HG03520 (cell line): Measurements from ENCODE around the gene IL1RN.

ENCODE experiments used
- ATAC-seq: cut with Tn5 transposase; IDR thresholded peaks from one replicate; pipeline ENCODE4 v1.9.1; 2021; ENCODE audit warnings: mild to moderate bottlenecking, moderate library complexity; ENCODE audit not compliant: unreplicated experiment

IL1RN gene

DNA sequence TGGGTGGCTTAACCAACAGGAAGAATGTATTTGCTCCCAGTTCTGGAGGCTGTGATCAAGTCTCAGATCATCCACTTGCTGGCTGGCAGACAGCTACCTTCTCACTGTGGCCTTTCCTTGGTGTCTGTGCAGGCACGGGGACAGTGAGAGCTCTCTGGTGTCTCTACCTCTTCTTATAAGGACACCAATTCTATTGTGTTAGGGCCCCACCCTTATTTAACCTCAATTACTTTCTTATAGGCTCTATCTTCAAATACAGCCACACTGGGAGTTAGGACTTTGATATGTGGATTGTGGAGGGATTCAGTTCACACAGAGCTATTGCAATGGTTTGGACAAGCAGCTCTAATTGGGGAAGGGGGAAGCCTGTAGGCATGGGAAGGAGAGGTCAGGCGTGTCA is 25.3 kb upstream of the IL1RN start:
- no peak for ATAC-seq

GRCh38 chr2:113103277-113103676 is 24.1 kb upstream of the IL1RN start:
- no peak for ATAC-seq

DNA sequence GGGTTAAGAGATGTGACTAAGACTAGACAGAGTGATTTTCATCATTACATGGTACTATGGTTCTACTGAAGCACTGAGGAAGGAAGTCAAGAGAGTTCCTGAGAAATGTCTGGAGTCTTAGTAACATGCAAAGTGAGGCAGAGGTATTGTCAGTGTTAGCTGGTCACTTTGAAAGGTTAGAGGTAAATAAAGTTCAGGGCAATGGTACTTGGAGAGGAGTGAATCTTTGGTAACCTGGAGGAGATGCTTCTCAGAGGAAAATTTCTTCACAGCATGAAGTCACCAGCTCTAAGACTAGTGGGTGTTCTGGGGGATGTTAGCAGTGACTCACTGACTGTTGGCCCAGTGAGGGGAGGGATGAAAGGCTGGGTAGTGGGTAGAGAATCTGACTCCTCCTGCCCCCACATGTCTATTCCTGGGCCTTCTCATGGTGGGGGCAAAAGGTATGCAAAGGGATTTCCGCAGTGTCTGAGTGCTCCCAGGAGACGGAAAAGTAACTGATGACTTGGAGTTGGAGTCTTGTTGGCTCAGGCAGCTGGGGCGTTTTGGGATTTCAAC is 23.3 kb upstream of the IL1RN start:
- ATAC-seq, result no peak

DNA sequence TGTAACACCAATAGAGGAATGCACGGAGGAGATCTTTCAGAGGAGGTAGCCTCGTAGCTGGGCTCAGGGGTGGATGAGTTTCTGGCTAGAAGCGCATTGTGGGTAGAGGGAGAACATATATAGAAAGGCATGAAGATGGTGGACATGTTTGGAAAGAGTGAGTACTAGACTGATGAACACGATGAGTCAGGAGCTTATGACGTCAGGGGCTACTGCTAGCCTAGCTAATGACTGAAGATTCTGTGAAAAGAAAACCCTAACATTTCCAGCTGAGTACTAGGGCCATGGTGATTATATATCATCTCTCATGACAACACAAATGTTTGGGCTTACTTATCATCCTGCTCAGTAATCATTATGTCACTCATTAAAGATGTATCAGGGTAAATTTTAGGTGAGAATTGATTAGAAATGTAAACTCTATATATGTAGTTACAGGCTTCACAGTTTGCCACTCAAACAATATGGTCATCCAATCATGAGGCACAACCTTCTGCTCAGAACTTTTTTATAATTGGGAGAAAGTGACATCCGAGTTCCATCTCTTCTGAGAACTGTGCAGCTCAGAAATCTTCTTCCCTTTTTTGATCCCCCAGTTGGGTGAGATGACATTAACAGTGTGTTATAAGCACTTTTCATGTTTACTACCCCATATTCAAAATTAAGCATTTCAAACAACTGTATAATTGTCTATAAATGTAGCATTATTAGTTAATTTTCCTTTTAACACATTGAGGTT is 22.2 kb upstream of the IL1RN start:
- no peak for ATAC-seq

DNA sequence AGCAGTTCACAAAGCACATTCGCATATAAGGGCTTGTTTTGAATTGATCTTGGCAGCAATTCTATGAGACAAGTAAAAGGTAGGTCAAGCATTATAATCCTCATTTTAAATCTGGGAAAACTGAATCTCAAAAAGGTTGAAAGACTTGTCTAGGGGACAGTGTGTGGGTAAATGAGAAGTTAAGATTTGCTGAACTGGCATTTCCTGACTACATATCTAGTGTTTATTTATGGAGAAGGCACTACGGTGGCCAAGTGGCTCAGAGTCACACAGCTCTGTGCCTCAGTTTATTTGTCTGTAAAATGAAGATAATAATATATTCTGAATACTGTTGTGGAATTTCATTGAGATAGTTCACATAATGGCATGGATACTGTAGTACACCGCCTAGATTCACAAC is 16.3 kb upstream of the IL1RN start:
- ATAC-seq, result no peak

- ATAC-seq, result no peak
Observed at GRCh38 chr2:113111823-113112287, 15.5 kb upstream of the IL1RN start.

- ATAC-seq, result no peak
Observed at GRCh38 chr2:113112441-113112840, 15.0 kb upstream of the IL1RN start.

DNA sequence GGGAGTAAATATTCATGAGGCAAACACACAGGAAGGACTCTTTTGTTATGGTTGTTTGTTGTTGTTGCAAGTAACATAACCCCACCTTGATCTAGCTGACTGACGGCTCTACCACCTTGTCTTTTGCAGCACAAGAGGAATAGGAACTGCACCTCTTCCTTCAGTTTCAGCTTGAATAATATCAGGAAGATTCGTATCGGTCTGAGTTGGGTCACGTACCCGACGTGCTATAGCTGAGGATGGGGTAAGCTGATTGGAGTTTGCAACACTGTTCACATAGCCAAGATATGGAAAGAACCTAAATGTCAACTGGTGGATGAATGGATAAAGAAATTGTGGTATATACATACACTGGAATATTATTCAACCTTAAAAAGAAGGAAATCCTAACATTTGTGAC is 14.5 kb upstream of the IL1RN start:
- no peak for ATAC-seq

DNA sequence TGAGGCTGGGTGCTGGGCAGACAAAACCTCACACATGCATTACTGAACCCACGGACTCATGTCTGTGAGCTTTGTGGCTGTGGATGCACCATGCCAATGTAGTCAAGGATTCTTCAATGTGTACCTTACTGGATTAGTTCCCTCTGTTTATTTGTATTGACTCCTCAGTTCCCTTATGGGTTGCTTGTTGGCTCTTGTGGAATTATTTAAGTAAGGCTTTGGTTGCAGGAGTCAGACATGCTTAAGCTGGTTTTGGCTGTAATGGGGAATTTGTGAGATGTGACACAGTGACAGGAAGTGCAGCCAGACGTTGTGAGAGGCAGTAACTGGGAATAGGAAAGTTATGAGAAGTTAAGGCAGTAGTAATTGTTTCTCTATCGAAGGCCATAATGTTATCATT is 13.6 kb upstream of the IL1RN start:
- no peak for ATAC-seq

DNA sequence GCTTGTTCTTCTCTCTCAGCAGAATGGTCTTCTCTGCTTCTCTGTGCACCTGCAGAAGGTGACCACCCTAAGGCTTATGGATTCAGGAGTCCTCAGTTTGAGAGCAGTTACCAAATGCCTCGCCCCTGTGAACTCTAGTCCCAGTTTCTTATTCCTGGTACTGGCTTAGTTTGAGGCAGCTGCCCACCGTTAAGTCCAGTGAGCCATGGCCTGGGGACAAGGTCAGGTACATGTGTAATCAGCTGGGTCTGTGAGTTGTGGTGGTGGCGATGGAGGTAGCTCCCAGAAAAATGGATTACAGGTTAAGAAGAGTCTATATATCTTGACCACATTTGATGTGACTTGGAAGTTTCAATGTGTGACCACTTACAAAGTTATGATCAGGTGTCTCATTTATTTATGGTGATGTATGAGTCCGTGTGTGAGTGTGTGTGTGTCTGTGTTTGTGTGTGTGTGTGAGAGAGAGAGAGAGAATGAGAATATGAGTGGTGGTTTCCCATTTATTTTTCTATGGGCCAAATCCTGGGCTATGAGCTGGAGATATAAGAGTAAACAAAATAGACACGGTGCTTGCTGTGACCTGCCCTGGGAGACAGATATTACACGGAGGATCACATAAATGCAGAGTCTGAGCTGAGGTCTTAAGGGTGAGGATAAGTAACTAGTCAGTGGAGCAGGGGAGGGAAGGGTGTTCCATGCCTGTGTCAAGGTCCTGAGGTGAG is 13.0 kb upstream of the IL1RN start:
- ATAC-seq, result no peak

DNA sequence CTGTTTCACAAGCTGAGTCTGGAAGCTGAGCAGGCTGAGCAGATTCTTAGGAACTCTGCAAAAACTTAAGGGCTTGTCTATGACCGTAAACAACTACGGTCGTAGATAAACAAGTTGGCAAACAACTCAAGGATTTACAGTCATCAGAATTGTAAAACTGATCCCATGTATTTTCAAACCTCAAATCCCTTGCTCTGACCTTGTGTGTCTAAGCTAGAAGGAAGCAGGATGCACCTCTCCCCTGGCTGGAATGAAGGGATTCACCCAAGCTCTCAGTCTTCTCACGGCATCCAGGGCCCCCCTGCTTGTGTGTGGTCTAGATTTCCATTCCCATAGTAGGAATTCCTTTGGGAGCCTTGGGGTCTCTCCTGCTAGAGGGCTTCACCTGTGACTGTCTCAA is 12.4 kb upstream of the IL1RN start:
- ATAC-seq, result no peak

- no peak for ATAC-seq
Observed at GRCh38 chr2:113116100-113116958, 11.1 kb upstream of the IL1RN start.

GRCh38 chr2:113117541-113118262 is 9.7 kb upstream of the IL1RN start:
- ATAC-seq, result no peak

DNA sequence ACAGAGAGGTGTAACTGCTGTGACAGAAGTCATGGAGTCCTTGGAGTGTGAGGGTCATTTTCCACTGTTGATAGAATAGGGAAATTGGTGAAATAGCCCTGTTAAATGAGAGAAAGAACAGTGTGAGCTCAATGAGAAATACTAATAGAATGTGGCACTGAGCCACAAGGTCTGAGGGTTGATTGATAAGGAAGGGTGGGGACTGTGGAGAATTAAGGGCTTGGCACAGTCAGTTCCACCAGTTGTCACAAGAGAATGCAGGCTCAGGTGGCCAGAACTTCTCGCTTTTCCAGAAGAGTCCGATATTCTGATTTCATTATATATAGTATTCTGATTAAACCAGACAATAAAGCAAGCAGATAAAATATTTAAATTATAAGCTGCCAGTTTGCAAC is 9.1 kb upstream of the IL1RN start:
- ATAC-seq, result no peak

GRCh38 chr2:113119111-113119510 is 8.3 kb upstream of the IL1RN start:
- no peak for ATAC-seq

DNA sequence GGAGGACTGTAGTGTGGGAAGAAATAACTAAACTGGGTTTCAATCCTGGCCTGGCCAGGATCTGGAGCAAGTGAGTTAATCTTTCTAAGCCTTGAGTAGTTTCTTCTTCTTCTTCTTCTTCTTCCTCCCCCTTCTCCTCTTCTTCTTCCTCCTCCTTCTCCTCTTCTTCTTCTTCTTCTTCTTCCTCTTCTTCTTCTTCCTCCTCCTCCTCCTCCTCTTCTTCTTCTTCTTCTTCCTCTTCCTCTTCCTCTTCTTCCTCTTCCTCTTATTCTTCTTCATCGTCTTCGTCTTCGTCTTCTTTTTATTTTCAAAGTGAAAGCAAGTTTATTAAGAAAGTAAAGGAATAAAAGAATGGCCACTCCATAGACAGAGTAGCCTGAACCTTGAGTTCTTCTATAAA is 6.5 kb upstream of the IL1RN start:
- no peak for ATAC-seq

DNA sequence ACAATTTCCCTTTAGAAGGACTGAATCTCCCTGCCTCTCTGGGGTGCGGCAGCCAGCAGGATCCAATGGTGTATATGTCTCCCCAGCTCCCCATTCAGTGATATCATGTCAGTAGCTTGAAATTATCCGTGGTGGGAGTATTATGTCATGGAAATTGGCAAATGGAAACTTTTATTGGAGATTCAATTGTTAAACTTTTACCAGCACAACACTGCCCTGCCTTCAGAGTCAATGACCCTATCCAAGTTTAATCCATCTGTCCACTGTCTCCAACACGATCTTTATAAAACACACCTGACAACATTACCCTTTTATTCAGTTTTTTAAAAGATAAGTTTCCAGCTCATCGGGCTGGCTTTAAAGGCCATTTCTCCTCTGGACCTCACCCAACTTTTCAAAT is 5.0 kb upstream of the IL1RN start:
- ATAC-seq, result no peak

DNA sequence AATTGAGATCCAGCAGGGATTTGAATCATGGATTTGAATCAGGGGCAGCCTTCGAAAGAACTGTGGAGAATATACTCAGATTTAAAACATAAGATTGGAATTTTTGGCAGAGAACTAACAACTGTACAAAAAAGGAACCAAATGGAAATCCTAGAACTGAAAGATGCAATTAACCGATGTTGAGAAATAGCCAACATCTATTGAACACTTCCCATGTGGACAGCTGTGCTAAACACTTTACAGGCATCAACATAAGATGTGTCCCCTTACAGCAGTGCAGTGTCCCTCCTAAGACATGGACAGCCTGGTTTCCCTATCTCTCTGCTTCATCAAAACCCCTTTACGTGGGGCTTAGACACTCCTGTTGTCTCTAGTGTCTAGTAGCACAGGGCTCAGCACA is 3.7 kb upstream of the IL1RN start:
- ATAC-seq, result no peak

DNA sequence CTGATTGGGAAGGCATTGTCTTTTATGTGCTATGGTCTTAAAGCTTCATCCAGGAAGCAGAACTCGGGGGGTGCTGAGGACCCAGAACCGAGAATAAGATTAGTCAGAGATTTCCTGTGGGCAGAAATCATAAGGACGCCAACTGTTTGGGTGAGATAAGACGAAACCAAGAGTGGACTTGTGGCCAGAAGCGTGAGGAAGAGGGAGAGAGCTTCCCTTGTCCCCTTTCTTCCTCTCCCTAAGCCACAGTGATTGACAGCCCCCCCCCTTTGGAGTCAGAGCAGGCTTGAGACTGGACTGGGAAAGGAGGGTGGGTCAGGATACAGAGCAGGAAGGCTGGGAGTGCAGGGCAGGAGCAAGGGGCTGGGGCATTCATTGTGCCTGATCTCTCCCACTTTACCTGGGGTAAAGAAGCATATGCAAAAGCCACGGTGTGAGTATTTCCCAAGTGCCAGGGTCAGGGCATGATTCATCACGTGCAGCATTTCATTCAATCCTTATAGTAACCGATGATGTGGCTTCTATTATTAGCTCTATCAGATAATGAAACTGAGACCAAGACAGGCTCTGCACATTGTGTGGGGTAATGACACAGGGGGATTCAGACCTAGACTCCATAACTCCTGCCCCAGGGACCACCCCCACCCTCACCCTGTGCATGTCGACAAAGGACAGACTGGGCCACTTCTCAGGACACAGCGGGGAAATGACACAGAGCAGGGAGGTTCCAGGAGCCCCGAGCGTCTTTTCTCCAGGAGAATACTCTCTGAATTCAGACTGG is 3.0 kb upstream of the IL1RN start:
- ATAC-seq, result no peak
